Activated T-cell treated with anti-CD3 and anti-CD28 coated beads, Interleukin-2, amount 50 U/mL, for 4 hours (primary cell): Measurements from ENCODE around the gene ITIH2. TPM values are rescaled to one million over a fixed set of nuclear protein-coding genes. Genes with fewer than 3 reads are reported as not detected.
"Not testable (repeated sequence)": the region's sequence is repeated elsewhere in the genome, so short reads cannot be mapped to it uniquely, and the experiment has no call there.

Experiments
- ATAC-seq, 2 donors: fragments of 200-7000 bp; cut with Tn5 transposase; one replicate each; pipeline ENCODE4 v1.10.0; 2021
- DNase-seq: peaks from one replicate; pipeline ENCODE4 v3.0.0-alpha.2; 2020
- H3K27me3 Mint-ChIP-seq: one replicate; pipeline ENCODE4 v1.8.0; 2021; ENCODE audit warnings: low read depth, mixed read lengths
- H3K36me3 Mint-ChIP-seq: one replicate; pipeline ENCODE4 v1.8.0; 2022; ENCODE audit warnings: mixed read lengths; ENCODE audit not compliant: insufficient read depth
- H3K4me1 Mint-ChIP-seq: one replicate; pipeline ENCODE4 v1.8.0; 2021; ENCODE audit warnings: low read depth, mixed read lengths
- H3K4me3 Mint-ChIP-seq: one replicate; pipeline ENCODE4 v1.8.0; 2021; ENCODE audit warnings: mild to moderate bottlenecking, moderate library complexity, mixed read lengths
- H3K9me3 Mint-ChIP-seq: one replicate; pipeline ENCODE4 v1.8.0; 2021; ENCODE audit warnings: mixed read lengths
- total RNA-seq, 3 donors: library from RNA; stranded (reverse); gene quantifications; one replicate each; pipeline ENCODE4 v1.2.1, GENCODE V29; 2021

The ITIH2 gene
- total RNA-seq, 3 donors from 2014 or later = 0.32 to 0.71 (median 0.38) TPM

DNA sequence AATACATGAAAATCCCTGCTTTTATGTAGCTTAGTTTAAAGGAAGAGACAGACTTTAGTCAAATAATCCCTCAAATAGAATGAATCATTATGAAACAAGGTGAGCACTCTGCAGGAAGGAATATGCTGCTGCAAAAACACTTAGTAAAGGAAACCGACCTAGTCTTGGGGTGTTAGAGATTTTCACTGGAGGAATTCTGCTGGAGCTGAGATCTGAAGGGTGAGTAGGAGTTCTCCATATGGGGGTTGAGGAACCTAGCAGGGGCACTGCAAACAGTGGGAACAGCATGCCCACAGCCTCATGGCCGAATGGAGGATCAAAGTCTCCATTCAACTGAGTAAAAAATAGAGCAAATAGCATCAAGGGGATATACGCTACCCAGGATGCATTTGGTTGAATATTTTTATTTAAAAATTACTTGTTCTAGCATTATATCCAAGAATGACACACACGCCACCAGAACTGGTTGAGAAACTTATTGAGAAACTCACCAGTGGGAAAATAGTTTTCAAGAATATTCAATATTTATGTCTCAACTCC lies 3.5 kb downstream of the ITIH2 start:
- Mint-ChIP-seq H3K36me3 (no peaks in the 10 kb centered on the region), H3K4me1 (no peaks in the 10 kb centered on the region), H3K27me3 (peaks cover 37% of the 10 kb centered on the region), H3K9me3 (no peaks in the 10 kb centered on the region), H3K4me3 (no peak overlapping the region)
- no peak for DNase-seq
- ATAC-seq = no peak

DNA sequence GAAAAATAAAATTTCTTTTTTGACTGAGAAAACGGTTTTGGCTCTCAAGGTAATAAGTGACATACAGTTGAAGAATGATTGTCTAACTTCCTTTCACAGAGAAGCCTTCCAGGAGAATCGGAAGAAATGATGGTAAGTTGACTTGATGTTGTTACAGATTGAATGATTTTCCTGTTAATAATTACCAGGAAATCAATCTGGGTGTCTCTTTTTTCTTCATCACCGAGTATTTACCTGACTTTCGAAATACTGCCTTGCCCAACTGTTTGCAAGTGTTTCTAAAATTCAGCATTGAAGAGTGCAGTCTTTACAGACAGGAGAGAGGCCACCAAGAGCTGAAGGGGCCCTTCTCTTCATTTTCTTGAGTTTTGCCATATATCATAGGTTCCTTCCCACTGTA lies 4.0 kb downstream of the ITIH2 start:
- peaks cover 35% of the 10 kb centered on the region for H3K27me3 Mint-ChIP-seq

DNA sequence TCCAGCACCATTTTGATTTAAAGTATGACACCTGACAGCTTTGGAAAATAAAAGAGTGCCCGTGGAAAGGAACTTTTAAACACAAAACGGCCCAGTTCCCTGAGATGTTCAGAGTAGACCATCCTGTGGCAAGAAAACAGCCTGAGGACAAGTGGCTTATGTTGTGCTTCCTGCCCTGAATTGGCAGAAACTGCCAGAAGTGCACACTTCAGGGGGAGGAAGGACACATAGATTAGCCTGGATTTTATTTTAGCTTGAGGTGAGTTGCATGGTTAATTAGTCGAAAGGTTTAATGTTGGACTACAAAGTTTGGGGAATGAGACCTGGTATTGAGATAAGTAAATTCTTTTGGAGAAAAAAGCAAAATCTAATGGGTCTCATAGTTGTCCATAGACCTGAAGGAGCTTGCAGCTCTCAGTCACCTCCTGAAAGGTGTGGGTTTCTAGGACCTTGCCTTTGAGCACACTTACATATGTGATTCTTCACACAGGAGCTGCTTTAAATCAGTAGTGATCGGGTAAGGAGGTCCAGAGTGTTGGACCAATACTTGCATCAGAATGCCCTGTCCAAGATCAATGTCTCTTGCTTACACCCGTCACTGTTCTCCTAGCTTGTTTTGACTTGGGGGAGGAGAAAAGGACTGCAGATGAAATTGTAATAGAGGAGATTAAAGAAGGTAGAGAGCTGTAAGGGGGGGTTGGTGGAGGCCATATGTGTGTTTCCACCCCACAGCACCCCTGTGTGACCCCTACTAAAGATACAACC lies 4.9 kb downstream of the ITIH2 start:
- no peaks in the 10 kb centered on the region for H3K4me1 Mint-ChIP-seq
- no peak for DNase-seq
- H3K27me3 Mint-ChIP-seq = peaks cover 31% of the 10 kb centered on the region
- H3K4me3 Mint-ChIP-seq = no peak overlapping the region
- H3K36me3 Mint-ChIP-seq = no peaks in the 10 kb centered on the region
- no peaks in the 10 kb centered on the region for H3K9me3 Mint-ChIP-seq
- ATAC-seq = no peak

More for the DNA sequence above, 4.0 kb downstream of the ITIH2 start:
- Mint-ChIP-seq H3K9me3 (no peaks in the 10 kb centered on the region), H3K36me3 (no peaks in the 10 kb centered on the region), H3K4me1 (no peaks in the 10 kb centered on the region), H3K4me3 (no peak overlapping the region)
- DNase-seq (no peak), ATAC-seq (no peak)

DNA sequence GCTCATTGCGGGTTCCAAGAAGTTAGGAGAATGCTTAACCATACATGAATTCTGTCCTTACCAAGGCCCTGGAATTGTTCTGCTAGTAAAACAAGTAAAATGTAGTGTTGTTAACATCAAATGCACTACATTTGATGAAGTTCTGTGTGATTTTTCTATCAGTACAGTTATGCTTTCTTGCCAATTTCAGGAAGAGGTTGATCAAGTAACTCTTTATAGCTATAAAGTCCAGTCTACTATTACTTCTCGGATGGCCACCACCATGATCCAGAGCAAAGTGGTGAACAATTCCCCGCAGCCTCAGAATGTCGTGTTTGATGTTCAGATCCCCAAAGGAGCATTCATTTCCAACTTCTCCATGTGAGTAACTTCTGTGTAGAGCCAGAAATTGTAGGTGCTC lies 5.7 kb downstream of the ITIH2 start:
- H3K9me3 Mint-ChIP-seq = no peaks in the 10 kb centered on the region
- no peak overlapping the region for H3K4me3 Mint-ChIP-seq
- no peak for ATAC-seq
- no peak for DNase-seq
- peaks cover 30% of the 10 kb centered on the region for H3K27me3 Mint-ChIP-seq
- H3K4me1 Mint-ChIP-seq = no peaks in the 10 kb centered on the region
- H3K36me3 Mint-ChIP-seq = no peaks in the 10 kb centered on the region

GRCh38 chr10:7710446-7710845 lies 7.3 kb downstream of the ITIH2 start:
- H3K4me3 Mint-ChIP-seq = no peak overlapping the region
- DNase-seq = no peak
- ATAC-seq = no peak
- no peaks in the 10 kb centered on the region for H3K9me3 Mint-ChIP-seq
- H3K4me1 Mint-ChIP-seq = no peaks in the 10 kb centered on the region
- peaks cover 26% of the 10 kb centered on the region for H3K27me3 Mint-ChIP-seq
- no peaks in the 10 kb centered on the region for H3K36me3 Mint-ChIP-seq

GRCh38 chr10:7711075-7711474 lies 8.0 kb downstream of the ITIH2 start:
- not testable (repeated sequence) for ATAC-seq, H3K9me3 Mint-ChIP-seq, H3K36me3 Mint-ChIP-seq, H3K4me1 Mint-ChIP-seq, H3K4me3 Mint-ChIP-seq, DNase-seq
- H3K27me3 Mint-ChIP-seq = peaks cover 28% of the 10 kb centered on the region

DNA sequence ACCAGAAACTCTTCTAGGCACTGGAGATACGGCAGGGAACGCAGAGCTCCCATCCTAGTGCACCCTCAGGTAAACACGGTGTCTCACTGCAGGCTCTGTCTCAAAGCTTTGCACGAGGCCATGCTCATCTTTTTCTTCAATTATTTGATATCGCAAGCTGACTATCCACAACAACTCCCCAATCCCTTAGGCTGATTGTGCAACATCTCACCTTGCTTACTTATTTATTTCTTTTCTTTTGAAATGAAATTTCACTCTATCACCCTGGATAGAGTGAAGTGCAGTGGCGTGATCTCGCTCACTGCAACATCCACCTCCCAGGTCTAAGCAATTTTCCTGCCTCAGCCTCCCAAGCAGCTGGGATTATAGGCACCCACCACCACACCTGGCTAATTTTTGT lies 12.4 kb downstream of the ITIH2 start:
- ATAC-seq = no peak
- Mint-ChIP-seq H3K4me3 (no peak overlapping the region), H3K36me3 (no peaks in the 10 kb centered on the region), H3K9me3 (no peaks in the 10 kb centered on the region), H3K27me3 (peaks cover 19% of the 10 kb centered on the region), H3K4me1 (no peaks in the 10 kb centered on the region)
- DNase-seq = no peak

DNA sequence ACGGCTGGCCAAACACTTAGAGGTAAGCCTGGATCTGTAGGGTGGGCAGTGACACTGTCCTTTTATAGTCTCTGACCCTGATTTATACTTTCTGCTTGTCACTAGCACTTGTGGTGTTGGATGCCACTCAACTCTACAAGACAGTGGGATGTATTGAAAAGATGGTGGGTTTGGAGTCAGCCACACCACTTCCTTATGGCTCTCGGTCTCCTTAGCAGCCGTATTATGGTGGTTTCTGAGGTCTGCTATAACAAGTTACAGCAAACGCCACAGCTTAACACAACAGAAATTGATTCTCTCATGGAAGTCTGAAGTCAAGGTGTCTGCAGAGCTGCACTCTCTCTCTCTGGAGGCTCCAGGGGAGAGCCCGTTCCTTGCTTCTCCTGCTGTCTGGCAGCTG lies 14.7 kb downstream of the ITIH2 start:
- Mint-ChIP-seq H3K27me3 (peaks cover 15% of the 10 kb centered on the region), H3K36me3 (no peaks in the 10 kb centered on the region), H3K9me3 (no peaks in the 10 kb centered on the region), H3K4me1 (no peaks in the 10 kb centered on the region), H3K4me3 (no peak overlapping the region)
- DNase-seq (no peak), ATAC-seq (no peak)

GRCh38 chr10:7718685-7719084 lies 15.6 kb downstream of the ITIH2 start:
- no peaks in the 10 kb centered on the region for H3K4me1 Mint-ChIP-seq
- H3K4me3 Mint-ChIP-seq = no peak overlapping the region
- peaks cover 12% of the 10 kb centered on the region for H3K27me3 Mint-ChIP-seq
- ATAC-seq (no peak), DNase-seq (no peak)
- H3K9me3 Mint-ChIP-seq = no peaks in the 10 kb centered on the region
- no peaks in the 10 kb centered on the region for H3K36me3 Mint-ChIP-seq

DNA sequence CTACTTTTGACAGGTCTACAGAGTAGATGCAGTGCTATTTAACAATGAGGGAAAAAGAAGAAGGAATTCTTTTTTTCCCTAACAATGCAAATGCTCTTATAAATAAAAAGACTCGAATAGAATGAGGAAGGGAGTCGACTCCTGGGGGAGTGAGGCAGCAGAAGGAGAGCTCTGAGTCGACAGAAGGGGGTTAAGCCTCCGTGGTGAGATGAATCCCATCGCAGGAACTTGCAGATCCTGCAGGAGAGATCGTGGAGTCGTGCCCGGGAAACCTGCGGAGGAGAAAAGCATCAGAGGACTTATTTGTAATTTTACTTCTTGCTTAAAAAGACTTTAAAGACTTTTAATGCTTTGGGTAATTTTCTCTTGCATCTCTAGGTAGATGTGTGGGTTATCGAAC lies 17.4 kb downstream of the ITIH2 start:
- no peaks in the 10 kb centered on the region for H3K9me3 Mint-ChIP-seq
- H3K4me3 Mint-ChIP-seq = no peak overlapping the region
- no peaks in the 10 kb centered on the region for H3K4me1 Mint-ChIP-seq
- no peaks in the 10 kb centered on the region for H3K36me3 Mint-ChIP-seq
- H3K27me3 Mint-ChIP-seq = peaks cover 11% of the 10 kb centered on the region
- ATAC-seq (no peak), DNase-seq (no peak)

- no peak for ATAC-seq
Observed at GRCh38 chr10:7722927-7723529, 19.9 kb downstream of the ITIH2 start.

DNA sequence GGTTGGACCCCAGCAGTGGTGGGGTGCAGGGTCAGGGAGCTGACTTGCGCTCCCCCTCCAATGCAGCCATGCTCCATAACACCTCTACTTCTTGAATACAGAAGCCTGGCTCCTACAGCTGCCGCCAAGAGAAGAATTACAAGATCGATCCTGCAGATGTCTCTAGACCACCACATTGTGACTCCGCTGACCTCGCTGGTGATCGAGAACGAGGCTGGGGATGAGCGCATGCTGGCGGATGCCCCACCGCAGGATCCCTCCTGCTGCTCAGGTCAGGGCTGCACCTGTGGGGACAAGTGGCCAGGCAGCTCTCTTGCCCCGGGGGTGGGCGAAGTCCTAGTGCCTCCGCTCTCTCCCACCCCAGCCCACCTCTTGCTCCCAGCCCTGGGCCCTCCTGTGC lies 31.7 kb downstream of the ITIH2 start:
- no peaks in the 10 kb centered on the region for H3K36me3 Mint-ChIP-seq
- DNase-seq (no peak), ATAC-seq (no peak)
- peaks cover 13% of the 10 kb centered on the region for H3K27me3 Mint-ChIP-seq
- H3K9me3 Mint-ChIP-seq = no peaks in the 10 kb centered on the region
- no peak overlapping the region for H3K4me3 Mint-ChIP-seq
- H3K4me1 Mint-ChIP-seq = no peaks in the 10 kb centered on the region

More at GRCh38 chr10:7722927-7723529, 19.9 kb downstream of the ITIH2 start:
- DNase-seq = no peak
- H3K4me1 Mint-ChIP-seq = no peaks in the 10 kb centered on the region
- no peak overlapping the region for H3K4me3 Mint-ChIP-seq
- no peaks in the 10 kb centered on the region for H3K9me3 Mint-ChIP-seq
- peaks cover 4% of the 10 kb centered on the region for H3K27me3 Mint-ChIP-seq
- H3K36me3 Mint-ChIP-seq = no peaks in the 10 kb centered on the region

GRCh38 chr10:7738536-7739407 lies 35.7 kb downstream of the ITIH2 start:
- H3K4me3 Mint-ChIP-seq = no peak overlapping the region
- peaks cover 1% of the 10 kb centered on the region for H3K36me3 Mint-ChIP-seq
- no peak for ATAC-seq
- H3K27me3 Mint-ChIP-seq = peaks cover 2% of the 10 kb centered on the region
- DNase-seq = no peak
- no peaks in the 10 kb centered on the region for H3K4me1 Mint-ChIP-seq
- H3K9me3 Mint-ChIP-seq = no peaks in the 10 kb centered on the region

DNA sequence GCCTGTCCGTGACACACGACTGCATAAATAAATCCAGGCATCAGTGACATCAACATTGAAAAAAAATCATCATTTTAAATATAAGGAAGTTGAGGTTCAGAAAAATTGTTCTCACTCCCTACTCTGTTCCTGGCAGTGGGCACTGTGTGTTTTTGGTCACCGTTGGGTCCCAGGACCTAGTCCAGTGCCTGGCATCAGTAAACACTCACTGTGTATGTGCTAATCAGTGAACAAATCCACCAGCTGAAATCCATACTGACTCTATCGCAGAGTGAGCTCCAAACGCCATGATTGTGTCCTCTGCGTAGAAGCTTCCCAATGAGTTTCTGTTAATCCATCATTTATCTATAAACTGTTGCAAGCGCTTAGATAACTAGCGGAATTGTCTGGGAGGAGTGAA lies 41.2 kb downstream of the ITIH2 start:
- DNase-seq (no peak), ATAC-seq (no peak)
- peaks cover 1% of the 10 kb centered on the region for H3K36me3 Mint-ChIP-seq
- H3K4me1 Mint-ChIP-seq = no peaks in the 10 kb centered on the region
- H3K9me3 Mint-ChIP-seq = no peaks in the 10 kb centered on the region
- no peaks in the 10 kb centered on the region for H3K27me3 Mint-ChIP-seq
- no peak overlapping the region for H3K4me3 Mint-ChIP-seq
